H1 (cell line): Measurements from ENCODE around the gene PPP2R5B. TPM values are rescaled to one million over a fixed set of nuclear protein-coding genes. Genes with fewer than 3 reads are reported as not detected.

Experiments
- CTCF ChIA-PET: fragments of 300-600 bp; sonication (Branson Sonifier 250); formaldehyde crosslinking; loops from one replicate; lab custom pipeline; 2021; ENCODE audit not compliant: partially characterized antibody; lab: Charles Lee
- POLR2A ChIA-PET: fragments of 300-600 bp; sonication (Branson Sonifier 250); formaldehyde crosslinking; loops from one replicate; lab custom pipeline; 2021; ENCODE audit warnings: inconsistent platforms; ENCODE audit not compliant: partially characterized antibody; lab: Charles Lee
- DNase-seq, 2 experiments: peaks; one replicate each; pipeline versions ENCODE4 v3.0.0 to v3.0.0-alpha.2; 2010 to 2022; ENCODE audit warnings: low spot score in 2 of 2, low read depth in 1 of 2, mixed read lengths in 1 of 2
- FAIRE-seq: peaks from 2 replicates; lab custom pipeline; 2011; peaks lifted over from hg19 to GRCh38; lab: Jason Lieb, UNC
- H2AFZ ChIP-seq: 2 replicates; pipeline ENCODE4 v1.8.1; 2012; ENCODE audit warnings: low read length, inconsistent platforms
- H2AK5ac ChIP-seq: 2 replicates; pipeline ENCODE4 v1.6.1; 2013; ENCODE audit warnings: low read depth, low read length
- H2BK120ac ChIP-seq: replicated peaks from 2 replicates; pipeline ENCODE3; 2013; ENCODE audit warnings: low read depth, low read length, inconsistent platforms
- H2BK12ac ChIP-seq: 2 replicates; pipeline ENCODE4 v1.6.1; 2013; ENCODE audit warnings: low read depth, low read length
- H2BK15ac ChIP-seq: 2 replicates; pipeline ENCODE4 v1.6.1; 2013; ENCODE audit warnings: low read length
- H2BK20ac ChIP-seq: 2 replicates; pipeline ENCODE4 v1.6.1; 2013; ENCODE audit warnings: low read length
- H2BK5ac ChIP-seq: 2 replicates; pipeline ENCODE4 v1.6.1; 2013; ENCODE audit warnings: low read depth, low read length
- H3K14ac ChIP-seq: 2 replicates; pipeline ENCODE4 v1.6.1; 2013; ENCODE audit warnings: inconsistent platforms; ENCODE audit not compliant: insufficient read length
- H3K18ac ChIP-seq: 2 replicates; pipeline ENCODE4 v1.6.1; 2013; ENCODE audit warnings: low read length; ENCODE audit errors: extremely low read depth
- H3K23ac ChIP-seq: 2 replicates; pipeline ENCODE4 v1.6.1; 2013; ENCODE audit warnings: inconsistent platforms; ENCODE audit not compliant: insufficient read length
- H3K23me2 ChIP-seq: 2 replicates; pipeline ENCODE4 v1.6.1; 2013; ENCODE audit warnings: low read depth, low read length
- H3K27ac ChIP-seq: 2 replicates; pipeline ENCODE4 v1.6.1; 2011; ENCODE audit warnings: low read depth, low read length, inconsistent platforms
- H3K27me3 ChIP-seq, 4 experiments: replicated peaks in 1 of 4; 1 replicate in 1 of 4; 2 replicates in 3 of 4; pipeline versions ENCODE4 v1.6.1 to v1.8.1; 2011 to 2013; ENCODE audit warnings: low read length in 3 of 4, mild to moderate bottlenecking in 3 of 4, inconsistent platforms in 2 of 4, mixed read lengths in 2 of 4, moderate library complexity in 1 of 4; ENCODE audit not compliant: control insufficient read depth in 3 of 4, insufficient read depth in 3 of 4; ENCODE audit errors: extremely low read depth in 1 of 4
- H3K36me3 ChIP-seq, 4 experiments: 2 replicates each; pipeline versions ENCODE4 v1.6.1 to v1.8.1; 2011 to 2013; ENCODE audit warnings: mild to moderate bottlenecking in 4 of 4, low read length in 3 of 4, moderate library complexity in 2 of 4, control low read depth in 1 of 4, inconsistent platforms in 1 of 4; ENCODE audit not compliant: insufficient read depth in 4 of 4, control insufficient read depth in 2 of 4
- H3K4ac ChIP-seq: replicated peaks from 2 replicates; pipeline ENCODE3; 2013; ENCODE audit warnings: low read length, low read depth, mixed read lengths, inconsistent platforms; ENCODE audit not compliant: insufficient read length
- H3K4me1 ChIP-seq, 4 experiments: replicated peaks in 1 of 4; 1 replicate in 1 of 4; 2 replicates in 3 of 4; pipeline versions ENCODE4 v1.6.1 to v1.8.1; 2011 to 2013; ENCODE audit warnings: low read length in 3 of 4, inconsistent platforms in 2 of 4, mixed read lengths in 1 of 4; ENCODE audit not compliant: insufficient read depth in 4 of 4, control insufficient read depth in 3 of 4
- H3K4me2 ChIP-seq, 2 experiments: 2 replicates each; pipeline versions ENCODE4 v1.6.1 to v1.8.1; 2011 to 2013; ENCODE audit warnings: low read depth in 2 of 2, low read length in 2 of 2, control low read depth in 1 of 2, inconsistent platforms in 1 of 2, mild to moderate bottlenecking in 1 of 2; ENCODE audit not compliant: insufficient read depth in 1 of 2
- H3K4me3 ChIP-seq, 4 experiments: fragments of 200-600, 300-600 bp in 1 of 4; sonication (generic), shearing (Covaris generic), sonication (Bioruptor Twin) in 1 of 4; 2 replicates each; pipeline versions ENCODE4 v1.5.1 to v1.8.1; 2011 to 2016; ENCODE audit warnings: low read length in 4 of 4, low read depth in 3 of 4, control low read depth in 2 of 4, inconsistent platforms in 2 of 4, mild to moderate bottlenecking in 2 of 4, mixed read lengths in 1 of 4, moderate library complexity in 1 of 4; ENCODE audit not compliant: insufficient read depth in 2 of 4; ENCODE audit errors: extremely low read depth in 1 of 4
- H3K56ac ChIP-seq: replicated peaks from 2 replicates; pipeline ENCODE3; 2013; ENCODE audit warnings: low read depth, mild to moderate bottlenecking, mixed read lengths, low read length, inconsistent platforms; ENCODE audit not compliant: insufficient read length
- H3K79me1 ChIP-seq: 2 replicates; pipeline ENCODE4 v1.6.1; 2013; ENCODE audit warnings: low read depth, low read length, control low read depth
- H3K79me2 ChIP-seq, 2 experiments: 2 replicates each; pipeline versions ENCODE4 v1.6.1 to v1.8.1; 2012 to 2013; ENCODE audit warnings: low read length in 2 of 2, mild to moderate bottlenecking in 2 of 2, inconsistent platforms in 1 of 2; ENCODE audit not compliant: insufficient read depth in 2 of 2, control insufficient read depth in 1 of 2
- H3K9ac ChIP-seq, 4 experiments: replicated peaks in 1 of 4; 1 replicate in 1 of 4; 2 replicates in 3 of 4; pipeline versions ENCODE4 v1.6.1 to v1.8.1; 2011 to 2013; ENCODE audit warnings: low read depth in 3 of 4, low read length in 3 of 4, control low read depth in 2 of 4, mild to moderate bottlenecking in 2 of 4, moderate library complexity in 2 of 4, inconsistent platforms in 1 of 4; ENCODE audit errors: extremely low read depth in 1 of 4
- H3K9me3 ChIP-seq, 2 experiments: 2 replicates each; pipeline versions ENCODE4 v1.6.1 to v1.8.1; 2012 to 2013; ENCODE audit warnings: mild to moderate bottlenecking in 2 of 2, moderate library complexity in 2 of 2, control low read depth in 1 of 2, inconsistent platforms in 1 of 2, low read depth in 1 of 2, low read length in 1 of 2, mixed read lengths in 1 of 2; ENCODE audit not compliant: insufficient read depth in 2 of 2
- H4K20me1 ChIP-seq, 2 experiments: replicated peaks in 1 of 2; 2 replicates each; pipeline versions ENCODE3 to v1.8.1; 2011 to 2013; ENCODE audit warnings: inconsistent platforms in 2 of 2, low read length in 2 of 2, mild to moderate bottlenecking in 1 of 2; ENCODE audit not compliant: insufficient read depth in 2 of 2, control insufficient read depth in 1 of 2
- H4K5ac ChIP-seq: 2 replicates; pipeline ENCODE4 v1.6.1; 2013; ENCODE audit warnings: low read length, low read depth, mixed read lengths, inconsistent platforms; ENCODE audit not compliant: insufficient read length
- H4K8ac ChIP-seq: 2 replicates; pipeline ENCODE4 v1.8.0; 2013; ENCODE audit warnings: mild to moderate bottlenecking, moderate library complexity, low read length, inconsistent platforms; ENCODE audit not compliant: insufficient read depth; ENCODE audit errors: extremely low read depth
- H4K91ac ChIP-seq: replicated peaks from 2 replicates; pipeline ENCODE3; 2013; ENCODE audit warnings: low read length, mixed read lengths, inconsistent platforms; ENCODE audit not compliant: insufficient read length
- CTCF ChIP-seq, 3 experiments: IDR thresholded peaks; 1 replicate in 2 of 3; 2 replicates in 1 of 3; pipeline versions ENCODE4 v1.5.1 to v1.6.1; 2011; ENCODE audit warnings: low read length in 3 of 3, mild to moderate bottlenecking in 3 of 3, inconsistent platforms in 2 of 3, low read depth in 1 of 3, moderate library complexity in 1 of 3; ENCODE audit not compliant: insufficient read depth in 1 of 3; ENCODE audit errors: control extremely low read depth in 1 of 3
- GTF2F1 ChIP-seq: IDR thresholded peaks from 2 replicates; pipeline ENCODE4 v1.6.1; 2012; ENCODE audit warnings: low read depth, low read length, improper control_type of control experiment, borderline replicate concordance
- JUND ChIP-seq: IDR thresholded peaks from 2 replicates; pipeline ENCODE4 v1.6.1; 2011; ENCODE audit warnings: mild to moderate bottlenecking, improper control_type of control experiment, low read length
- KDM5A ChIP-seq: fragments of 200-600 bp; IDR thresholded peaks from 2 replicates; pipeline ENCODE4 v1.7.1; 2012; ENCODE audit warnings: mild to moderate bottlenecking, low read length, inconsistent platforms, mixed read lengths
- MAFK ChIP-seq: IDR thresholded peaks from 2 replicates; pipeline ENCODE4 v1.6.1; 2012; ENCODE audit warnings: low read depth, mild to moderate bottlenecking, improper control_type of control experiment, low read length
- RNF2 ChIP-seq: fragments of 200-900, 300-1000 bp; sonication (generic); IDR thresholded peaks from 2 replicates; pipeline ENCODE4 v1.7.1; 2016; ENCODE audit warnings: borderline replicate concordance, low read depth, mild to moderate bottlenecking, antibody characterized with exemption, low read length; ENCODE audit not compliant: poor library complexity, severe bottlenecking; ENCODE audit errors: missing control alignments
- SIX5 ChIP-seq: IDR thresholded peaks from 2 replicates; pipeline ENCODE4 v1.6.1; 2011; ENCODE audit warnings: mild to moderate bottlenecking, low read depth, low read length
- WGBS, 2 experiments: shearing (Covaris generic) in 1 of 2; methylation state at CpG; one replicate each; pipeline versions ENCODE4 v1.1.6 to v1.1.7; 2013 to 2015; ENCODE audit warnings: low lambda C conversion rate in 2 of 2, mixed read lengths in 2 of 2, inconsistent platforms in 1 of 2, low coverage in 1 of 2, missing lambda C conversion rate in 1 of 2; ENCODE audit not compliant: insufficient replicate concordance in 2 of 2, insufficient coverage in 1 of 2, insufficient read length in 1 of 2; ENCODE audit errors: extremely low coverage in 1 of 2, missing lambda C conversion rate in 1 of 2; 5-methylcytosine and 5-hydroxymethylcytosine counted together
- polyA plus RNA-seq, 7 experiments: library from polyadenylated mRNA; depleted of rRNA in 3 of 7; stranded (reverse) in 5 of 7; unstranded in 2 of 7; fragments of >200 nt in 5 of 7; fragments of 200-250 nt in 2 of 7; gene quantifications; 1 replicate in 5 of 7; 2 replicates in 1 of 7; 4 replicates in 1 of 7; pipeline versions ENCODE4 v1.2.1 to v1.2.3, GENCODE V29; 2011 to 2013; ENCODE audit warnings: missing spikeins in 2 of 7, mixed read lengths in 2 of 7
- total RNA-seq: library from RNA; stranded (reverse); fragmentation: NEBNext Ultra II Directional; extraction: Animal tissue kit (Norgen Biotek cat#: 25700); gene quantifications from 2 replicates; pipeline ENCODE4 v1.2.1, GENCODE V29; 2021
- TF ChIP-seq, protein P1 (sequence below): IDR thresholded peaks from 2 replicates; pipeline ENCODE4 v1.6.1; 2011; ENCODE audit warnings: low read length, improper control_type of control experiment
- TF ChIP-seq, protein P2 (sequence below): IDR thresholded peaks from 2 replicates; pipeline ENCODE4 v1.6.1; 2011; ENCODE audit warnings: low read depth, mild to moderate bottlenecking, low read length; ENCODE audit not compliant: insufficient read depth

PPP2R5B gene
- total and polyA plus RNA-seq, 2 of the 8 experiments (the other 6 are each of a cell fraction or from before 2014, with no cell fraction given) = 4.9 to 5.1 TPM

GRCh38 chr11:64974124-64974523 is 49.6 kb downstream of the PPP2R5B start:
- Histone ChIP-seq H4K20me1 (no peaks in the 10 kb centered on the region), H3K56ac (no peak overlapping the region), H3K14ac (no peak overlapping the region), H2BK5ac (no peak overlapping the region), H3K4me2 (no peak overlapping the region), H3K4ac (no peak overlapping the region), H2BK12ac (no peak overlapping the region), H3K79me1 (no peaks in the 10 kb centered on the region), H3K9ac (no peak overlapping the region), H3K27me3 (peaks cover 0 to 12% (median 7%) of the 10 kb centered on the region in 4 experiments; a peak in 5 of 7 replicates), H2AFZ (no peak overlapping the region), H3K23ac (no peak overlapping the region), H3K79me2 (no peaks in the 10 kb centered on the region), H3K36me3 (no peaks in the 10 kb centered on the region), H3K4me1 (no peaks in the 10 kb centered on the region), H2AK5ac (no peak overlapping the region), H4K5ac (no peak overlapping the region), H3K9me3 (peaks cover 0 to 4% of the 10 kb centered on the region in 2 experiments; a peak in 1 of 4 replicates), H3K18ac (no peak overlapping the region), H2BK120ac (no peak overlapping the region), H3K4me3 (no peak overlapping the region), H4K8ac (no peak overlapping the region), H3K27ac (no peak overlapping the region), H2BK15ac (no peak overlapping the region), H4K91ac (no peak overlapping the region), H3K23me2 (no peaks in the 10 kb centered on the region), H2BK20ac (no peak overlapping the region)
- DNase-seq (no peak), FAIRE-seq (no peak)
- CTCF ChIA-PET = interaction anchor here (0.7 to 1.3 kb wide), 2 partner anchors 40 to 1165 kb away, joined by 3 to 4 read pairs; partner anchors contain the start of gene ARL2
- WGBS, 2 experiments = 82% methylated on average over 4 of the region's 5 CpGs; no CpG with 5 or more reads in 1 of the 2 experiments
- POLR2A ChIA-PET = no interaction called here
- TF ChIP-seq, protein P1, sequence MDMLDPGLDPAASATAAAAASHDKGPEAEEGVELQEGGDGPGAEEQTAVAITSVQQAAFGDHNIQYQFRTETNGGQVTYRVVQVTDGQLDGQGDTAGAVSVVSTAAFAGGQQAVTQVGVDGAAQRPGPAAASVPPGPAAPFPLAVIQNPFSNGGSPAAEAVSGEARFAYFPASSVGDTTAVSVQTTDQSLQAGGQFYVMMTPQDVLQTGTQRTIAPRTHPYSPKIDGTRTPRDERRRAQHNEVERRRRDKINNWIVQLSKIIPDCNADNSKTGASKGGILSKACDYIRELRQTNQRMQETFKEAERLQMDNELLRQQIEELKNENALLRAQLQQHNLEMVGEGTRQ = no peak
- no peak for TF ChIP-seq RNF2
- no peak for TF ChIP-seq JUND
- no peak for TF ChIP-seq MAFK
- TF ChIP-seq SIX5 = no peak
- no peak for TF ChIP-seq CTCF (IDR thresholded peaks at IDR 0.05; ENCODE audit: control extremely low read depth in 1 of 3, insufficient read depth in 1 of 3, low read depth in 1 of 3, low read length in 3 of 3)
- TF ChIP-seq GTF2F1 = no peak
- TF ChIP-seq, protein P2, sequence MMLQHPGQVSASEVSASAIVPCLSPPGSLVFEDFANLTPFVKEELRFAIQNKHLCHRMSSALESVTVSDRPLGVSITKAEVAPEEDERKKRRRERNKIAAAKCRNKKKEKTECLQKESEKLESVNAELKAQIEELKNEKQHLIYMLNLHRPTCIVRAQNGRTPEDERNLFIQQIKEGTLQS = no peak
- TF ChIP-seq KDM5A = no peak
